GM19438 (cell line): ENCODE results near the gene TMC1.
"Not testable (repeated sequence)": the region's sequence is repeated elsewhere in the genome, so short reads cannot be mapped to it uniquely, and the experiment has no call there.

Source experiments
- ATAC-seq: cut with Tn5 transposase; IDR thresholded peaks from one replicate; pipeline ENCODE4 v1.9.1; 2021; ENCODE audit warnings: low read depth; ENCODE audit not compliant: unreplicated experiment

The TMC1 gene

DNA sequence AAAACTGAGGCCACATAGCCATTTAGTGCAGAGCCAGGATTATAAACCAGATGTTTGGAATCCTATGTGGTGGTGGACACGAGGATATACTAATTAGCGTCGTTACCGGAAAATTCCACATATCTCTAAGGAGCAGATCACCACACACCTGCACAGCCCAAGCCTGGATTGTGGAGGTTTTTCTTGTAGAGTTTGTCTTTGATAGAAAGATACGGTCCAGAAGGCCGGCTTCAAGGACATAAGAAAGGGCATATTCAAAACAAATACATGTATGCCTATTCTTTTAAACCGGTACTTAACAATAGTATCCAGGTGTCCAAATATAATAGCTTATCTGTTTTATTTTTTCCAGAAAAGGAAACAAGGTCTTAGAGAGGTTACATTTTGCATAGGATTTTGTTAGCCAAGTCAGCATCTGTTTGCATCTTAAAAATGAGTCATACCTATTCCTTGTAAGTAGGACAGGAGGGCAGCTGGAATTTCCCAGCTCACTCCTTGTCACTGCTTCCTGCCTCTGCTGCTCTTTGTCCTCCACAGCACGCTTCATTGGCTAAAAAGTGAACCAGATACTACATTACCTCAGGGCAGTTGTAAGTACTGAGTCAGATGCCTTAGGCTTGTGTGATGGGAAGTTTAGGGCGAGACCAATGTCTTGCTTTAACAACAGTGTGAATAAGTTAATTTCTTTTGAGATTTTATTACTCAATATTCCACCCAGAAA lies 3.6 kb downstream of the TMC1 start:
- no peak for ATAC-seq

DNA sequence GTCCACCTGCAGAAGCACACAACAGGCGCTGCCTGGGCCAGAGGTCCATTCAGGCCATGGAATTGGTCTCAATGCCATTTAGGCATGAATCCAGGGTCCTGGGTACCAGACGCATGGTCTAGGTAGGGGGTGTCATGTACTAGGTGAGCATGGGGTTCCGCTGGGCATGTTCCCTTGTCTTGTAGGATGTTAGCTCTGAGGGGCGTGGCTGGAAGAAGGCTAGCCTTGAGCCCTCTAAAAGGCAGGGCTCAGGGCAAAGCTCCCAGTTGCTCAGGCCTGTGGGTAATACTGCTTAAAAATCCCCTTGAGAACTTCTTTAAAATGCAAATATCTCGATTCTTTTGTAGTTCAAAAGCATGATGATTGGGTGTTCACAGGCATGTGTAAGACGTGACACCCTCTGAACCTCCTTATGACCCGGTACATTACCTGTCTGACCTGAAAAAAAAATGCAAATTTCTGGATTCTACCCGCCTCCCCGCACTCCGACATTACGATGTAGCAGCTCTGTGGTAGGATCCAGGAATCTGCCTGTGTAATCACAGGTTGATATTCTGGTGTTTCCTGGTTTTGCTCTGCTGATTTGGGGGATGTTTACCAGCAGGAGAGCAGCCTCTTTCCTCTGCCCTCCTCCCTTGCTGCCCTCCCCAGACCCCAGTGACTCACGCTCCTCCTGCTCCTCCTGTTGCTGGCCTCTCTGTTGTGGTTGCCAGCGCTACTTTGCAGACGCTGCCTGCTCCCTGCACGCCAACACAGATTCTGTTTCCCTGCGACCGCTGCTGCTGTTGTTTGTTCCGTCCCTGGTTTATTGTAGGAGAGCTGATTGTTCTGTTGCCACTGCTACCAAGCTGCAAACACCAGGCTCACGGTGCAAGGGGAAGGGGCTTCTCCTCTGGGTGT lies 5.7 kb downstream of the TMC1 start:
- peak; percentile 69 for ATAC-seq

DNA sequence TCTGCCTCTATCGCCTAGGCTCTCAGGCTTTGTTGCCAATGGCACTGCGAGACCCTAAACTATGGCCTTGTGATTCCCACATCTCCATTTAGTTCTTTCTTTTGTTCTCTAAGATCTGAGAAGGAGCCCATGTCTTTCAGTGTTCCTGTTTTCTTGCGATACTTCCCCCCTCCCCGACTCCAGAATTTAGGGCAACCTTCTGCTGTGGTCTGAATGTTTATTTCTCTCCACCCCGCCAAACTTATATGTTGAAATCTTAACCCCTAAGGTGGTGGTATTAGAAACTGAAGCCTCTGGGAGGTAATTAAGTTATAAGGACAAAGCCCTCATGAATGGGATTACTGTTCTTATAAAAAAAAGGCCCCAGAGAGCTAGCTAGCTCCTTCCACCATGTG lies 6.4 kb downstream of the TMC1 start:
- no peak for ATAC-seq

DNA sequence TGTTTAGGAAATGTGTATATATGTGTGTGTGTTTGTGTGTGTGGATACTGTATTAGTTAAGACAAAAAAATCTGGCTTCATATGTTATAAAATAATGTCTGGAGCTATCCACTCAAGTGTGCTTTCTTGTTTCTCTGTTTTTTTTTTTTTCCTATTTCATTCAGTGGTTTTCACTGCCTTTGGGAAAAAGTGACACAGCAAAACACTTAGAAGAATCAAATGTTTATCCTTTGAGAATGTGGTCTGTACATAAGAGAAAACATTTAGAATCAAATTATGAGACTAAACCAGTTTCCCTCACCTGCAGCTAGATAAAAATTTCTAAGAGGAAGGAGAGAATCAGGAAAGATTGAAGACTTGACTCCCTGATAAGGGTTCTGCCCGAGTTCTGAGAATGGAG lies 8.1 kb downstream of the TMC1 start:
- ATAC-seq = no peak

DNA sequence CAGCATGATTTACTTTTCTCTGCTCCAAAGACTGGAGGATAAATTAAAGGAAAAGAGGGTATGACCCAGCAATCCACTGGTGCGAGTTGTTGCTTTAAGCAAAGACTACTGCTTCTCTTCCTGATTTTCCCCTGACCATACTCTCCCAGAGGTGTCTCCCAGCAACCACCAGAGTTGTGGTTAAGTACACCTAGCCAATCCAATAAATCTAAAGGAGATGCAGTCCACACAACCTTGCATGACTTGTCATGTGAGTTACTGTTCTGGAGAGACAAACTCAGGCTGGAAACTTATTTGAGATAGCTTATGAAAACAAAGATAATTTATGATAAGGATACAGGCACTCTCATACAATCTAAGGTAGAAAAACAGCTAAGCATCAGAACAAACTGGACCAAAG lies 11.9 kb downstream of the TMC1 start:
- ATAC-seq = no peak

DNA sequence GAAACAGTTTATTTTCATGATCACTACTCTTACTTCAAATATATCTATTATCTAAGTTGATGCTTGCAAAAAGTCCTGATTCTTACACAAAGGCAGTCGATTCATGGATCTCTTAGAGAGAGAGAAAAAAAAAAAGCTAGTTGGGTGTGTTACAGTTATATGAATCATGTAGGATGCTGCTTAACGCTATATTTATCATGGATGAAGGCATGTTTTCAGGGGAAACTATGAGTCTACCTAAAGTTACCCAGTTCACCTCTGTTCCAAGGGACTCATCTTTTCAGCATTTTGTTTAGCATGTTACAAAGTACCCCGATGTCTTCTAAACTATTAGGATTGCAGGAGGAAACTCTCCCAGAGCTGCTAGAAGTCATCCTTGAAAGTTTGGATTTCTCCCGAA lies 13.5 kb downstream of the TMC1 start:
- ATAC-seq = no peak

DNA sequence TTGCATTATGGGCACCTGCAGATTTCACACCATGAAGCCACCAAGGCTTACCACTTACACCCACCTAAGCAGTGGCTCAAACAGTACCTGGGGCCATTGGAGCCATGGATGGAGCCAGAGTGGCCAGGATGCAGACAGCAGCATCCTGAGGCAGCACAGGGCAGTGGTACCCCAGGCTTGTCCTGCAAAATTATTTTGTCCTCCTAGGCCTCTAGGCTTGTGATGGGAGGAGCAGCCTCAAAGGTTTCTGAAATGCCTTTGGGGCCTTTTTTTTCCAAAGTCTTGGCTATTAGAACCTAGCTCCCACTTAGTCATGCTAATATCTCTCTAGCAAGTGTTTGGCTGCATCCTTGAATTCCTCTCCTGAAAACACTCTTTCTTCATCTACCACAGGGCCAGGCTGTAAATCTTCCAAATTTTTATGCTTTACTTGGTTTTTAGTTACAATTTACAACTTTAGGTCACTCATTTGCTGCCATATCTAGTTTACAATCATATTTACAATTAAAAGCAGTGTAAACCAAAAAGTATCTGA lies 15.7 kb downstream of the TMC1 start:
- ATAC-seq = no peak

DNA sequence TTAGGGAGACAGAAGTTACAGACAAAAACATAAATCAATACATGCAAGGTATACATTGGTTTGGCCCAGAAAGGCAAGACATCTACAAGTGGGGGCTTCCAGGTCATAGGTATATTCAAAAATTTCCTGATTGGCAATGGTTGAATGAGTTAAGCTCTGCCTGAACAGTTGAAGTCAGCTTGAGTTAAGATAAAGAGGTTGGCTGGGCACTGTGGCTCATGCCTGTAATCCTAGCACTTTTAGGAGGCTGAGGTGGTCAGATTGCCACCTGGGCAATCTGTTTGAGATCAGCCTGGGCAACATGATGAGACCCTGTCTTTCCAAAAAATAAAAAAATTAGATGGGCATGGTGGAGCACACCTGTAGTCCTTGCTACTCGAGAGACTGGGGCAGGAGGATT lies 16.3 kb downstream of the TMC1 start:
- no peak for ATAC-seq

DNA sequence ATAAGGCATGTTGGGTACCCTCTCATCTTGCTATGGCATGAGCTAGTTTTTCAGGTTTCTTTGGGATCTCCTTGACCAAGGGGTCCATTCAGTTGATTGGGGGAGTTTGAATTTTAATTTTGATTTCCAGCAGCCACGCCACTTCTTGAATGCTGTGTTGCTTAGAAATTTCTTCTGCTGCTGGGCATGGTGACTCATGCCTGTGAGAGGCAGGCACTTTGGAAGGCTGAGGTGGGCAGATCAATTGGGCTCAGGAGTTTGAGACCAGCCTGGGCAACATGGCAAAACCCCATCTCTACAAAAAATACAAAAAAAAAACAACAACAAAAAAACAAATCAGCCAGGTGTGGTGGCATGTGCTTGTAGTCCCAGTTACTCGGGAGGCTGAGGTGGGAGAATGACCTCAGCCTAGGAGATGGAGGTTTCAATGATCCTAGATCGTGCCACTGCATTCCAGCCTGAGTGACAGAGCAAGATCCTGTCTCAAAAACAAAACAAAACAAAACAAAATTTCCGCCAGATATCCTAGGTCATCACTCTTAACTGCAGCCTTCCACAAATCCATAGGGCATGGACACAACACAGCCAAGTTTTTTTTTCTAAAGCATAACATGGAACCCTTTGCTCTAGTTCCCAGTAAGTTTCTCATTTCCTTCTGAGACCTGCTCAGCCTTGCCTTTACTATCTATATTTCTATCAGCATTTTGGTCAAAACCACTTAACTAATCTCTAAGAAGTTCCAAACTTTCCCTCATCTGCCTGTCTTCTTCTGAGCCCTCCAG lies 17.7 kb downstream of the TMC1 start:
- ATAC-seq = no peak

DNA sequence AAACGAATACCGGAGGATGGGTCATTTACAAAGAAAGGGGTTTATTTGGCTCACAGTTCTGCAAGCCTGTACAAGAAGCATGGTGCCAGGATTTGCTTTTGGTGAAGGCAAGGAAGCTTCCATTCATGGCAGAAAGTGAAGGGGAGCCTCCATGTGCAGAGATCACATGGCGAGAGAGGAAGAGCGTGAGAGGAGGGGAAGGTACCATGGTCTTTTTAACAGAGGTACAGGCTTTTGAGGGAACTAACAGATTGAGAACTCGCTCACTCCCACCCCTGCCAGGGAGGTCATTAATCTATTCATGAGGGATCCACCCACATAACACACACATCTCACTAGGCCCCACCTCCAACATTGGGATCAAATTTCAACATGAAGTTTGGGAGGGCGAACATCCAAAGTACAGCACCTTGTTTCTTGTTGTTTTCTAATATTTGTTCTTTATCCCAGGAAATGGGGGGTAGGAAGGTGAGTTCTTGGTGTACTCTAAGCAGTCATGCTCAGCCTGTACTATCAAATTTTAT lies 18.5 kb downstream of the TMC1 start:
- ATAC-seq = no peak

DNA sequence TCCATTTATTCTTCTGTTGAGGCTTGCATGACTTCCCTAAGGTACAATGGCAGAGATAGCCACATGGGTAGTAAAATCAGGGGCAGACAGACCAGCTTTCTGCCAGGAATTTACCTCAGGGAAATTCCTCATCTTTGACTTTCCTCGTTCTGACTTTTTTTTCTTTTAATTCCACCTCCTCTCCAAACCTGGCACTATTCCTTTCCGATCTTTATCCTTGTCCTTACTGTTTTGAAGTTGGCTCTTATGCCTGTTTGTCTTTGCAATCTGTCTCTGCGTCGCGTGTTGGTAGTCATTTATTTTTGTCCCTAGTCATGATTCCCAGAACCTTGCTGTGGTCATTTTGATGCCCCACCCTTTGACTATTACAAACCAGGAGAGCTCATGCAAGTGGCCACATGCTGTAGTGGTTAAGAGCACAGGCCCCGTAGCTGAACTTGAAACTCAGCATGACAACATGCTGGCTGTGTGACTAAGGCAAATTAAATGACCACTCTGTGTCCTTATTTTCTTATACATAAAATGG lies 19.0 kb downstream of the TMC1 start:
- ATAC-seq = no peak

DNA sequence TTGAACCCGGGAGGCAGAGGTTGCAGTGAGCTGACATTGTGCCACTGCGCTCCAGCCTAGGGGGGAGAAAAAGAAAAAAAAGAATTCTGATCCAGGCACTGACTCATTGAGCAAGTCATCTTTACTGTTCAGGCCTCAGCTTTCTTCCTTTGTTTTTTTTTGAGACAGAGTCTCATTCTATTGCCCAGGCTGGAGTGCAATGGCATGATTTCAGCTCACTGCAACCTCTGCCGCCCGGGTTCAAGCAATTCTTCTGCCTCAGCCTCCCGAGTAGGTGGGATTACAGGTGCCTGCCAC lies 21.1 kb downstream of the TMC1 start:
- ATAC-seq = not testable (repeated sequence)

DNA sequence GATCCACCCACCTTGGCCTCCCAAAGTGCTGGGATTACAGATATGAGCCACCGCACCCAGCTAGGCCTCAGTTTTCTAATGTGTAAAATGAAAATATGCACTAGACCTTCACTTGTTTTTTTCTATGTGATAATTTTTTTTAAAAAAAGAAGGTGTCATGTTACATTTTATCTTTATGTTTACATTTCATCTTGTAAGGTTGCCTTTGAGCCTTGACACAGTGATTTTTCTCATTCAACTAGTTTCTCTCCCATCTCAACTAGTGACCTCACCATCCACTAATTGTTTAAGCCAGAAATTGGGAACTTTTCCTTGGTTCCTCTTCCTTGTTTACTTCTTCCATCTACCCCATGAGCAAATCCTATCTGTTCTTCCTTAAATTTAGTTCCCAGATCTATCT lies 21.5 kb downstream of the TMC1 start:
- ATAC-seq = no peak

DNA sequence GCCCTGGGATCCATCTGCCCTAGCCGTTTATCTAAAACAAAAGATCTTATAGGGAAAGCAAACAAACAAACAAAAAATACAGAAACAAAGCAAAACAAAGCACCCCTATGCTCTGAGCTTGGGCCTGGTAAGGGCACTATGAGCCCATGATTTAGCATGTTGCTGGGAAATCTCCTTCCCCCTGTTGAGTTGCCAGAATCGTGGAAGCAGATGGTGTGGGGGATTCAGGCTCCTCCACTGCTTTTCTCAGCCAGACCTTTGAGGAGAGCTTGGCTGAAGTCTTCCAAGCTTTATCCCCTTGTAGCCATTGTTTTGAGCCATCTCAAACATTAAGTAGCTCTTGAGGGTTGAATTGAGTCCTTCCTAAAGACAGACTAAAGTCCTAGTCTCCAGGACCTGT lies 29.9 kb downstream of the TMC1 start:
- no peak for ATAC-seq

DNA sequence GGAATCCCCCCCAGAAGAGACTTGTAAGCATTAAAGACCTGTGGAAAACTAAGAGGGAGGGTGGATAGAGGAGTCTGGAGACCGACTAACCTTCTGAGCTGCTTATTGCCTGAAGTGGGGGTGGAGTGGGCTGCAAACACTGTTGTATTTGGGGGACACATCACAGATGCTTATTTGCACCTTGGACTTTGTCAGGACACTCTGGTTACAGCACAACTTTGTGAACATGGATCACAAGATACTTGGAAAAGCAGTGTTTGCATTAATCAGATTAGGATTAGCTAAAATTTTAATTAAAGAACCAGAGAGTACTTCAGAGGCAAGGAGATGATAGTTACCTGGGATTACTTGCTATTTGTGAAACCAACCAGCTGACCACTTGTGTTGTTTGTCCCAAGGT lies 30.9 kb downstream of the TMC1 start:
- ATAC-seq = no peak

DNA sequence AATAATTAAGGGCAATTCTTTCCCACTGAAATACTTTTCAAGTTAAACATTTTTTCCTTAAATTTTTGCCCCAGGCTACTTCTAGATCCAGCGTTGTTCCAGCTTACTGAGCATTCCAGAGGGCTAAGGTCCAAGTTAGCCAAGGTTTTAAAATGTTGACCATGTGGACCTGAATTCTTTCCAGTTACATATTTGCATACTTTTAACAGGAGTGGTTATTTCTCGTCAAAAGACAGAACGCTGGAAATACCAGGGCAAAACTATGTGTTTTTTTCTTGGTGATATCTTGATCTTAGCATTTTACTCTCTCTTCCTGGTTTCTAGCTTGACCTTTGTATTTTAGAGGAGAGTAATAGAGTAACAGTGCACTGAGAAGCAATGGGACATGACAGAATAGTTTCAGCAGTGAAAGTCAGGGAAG lies 32.8 kb downstream of the TMC1 start:
- ATAC-seq = no peak

DNA sequence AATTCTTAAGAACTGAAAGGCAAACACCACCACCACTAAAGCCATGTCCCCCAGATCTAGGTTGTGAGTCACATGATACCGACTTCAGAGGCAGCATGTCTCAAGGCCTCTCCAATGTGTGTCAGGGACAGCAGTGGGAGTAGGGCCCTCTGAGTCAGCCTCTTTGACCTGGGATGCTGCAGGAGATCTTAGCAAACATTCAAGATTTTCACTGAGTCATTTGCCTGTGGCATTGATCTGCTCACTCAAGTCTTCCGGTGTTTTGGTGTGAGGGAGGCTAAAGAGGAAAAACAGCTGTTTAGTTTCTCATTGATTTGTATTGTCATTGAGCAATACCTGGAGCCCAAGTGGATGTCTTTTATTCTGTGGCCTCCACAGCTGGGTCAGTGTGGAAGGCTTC lies 36.1 kb downstream of the TMC1 start:
- no peak for ATAC-seq

DNA sequence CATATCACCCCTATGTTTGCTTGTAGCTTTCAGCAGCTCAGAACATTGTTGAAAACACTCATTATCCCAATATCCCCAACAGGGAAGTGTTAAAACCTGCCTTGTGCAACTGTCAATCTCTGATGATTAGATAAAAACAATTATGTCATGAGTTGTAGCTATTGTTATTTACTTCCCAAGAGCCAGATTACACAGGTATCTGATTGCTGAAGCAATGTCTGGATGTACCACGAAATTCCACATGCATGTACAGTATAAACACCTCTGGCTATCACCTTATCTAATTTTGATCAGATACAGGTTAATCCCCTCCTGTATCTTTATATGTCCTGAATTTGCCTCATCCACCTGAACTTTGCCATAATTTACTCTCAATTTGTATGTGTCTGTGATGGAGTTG lies 38.7 kb downstream of the TMC1 start:
- ATAC-seq = no peak

DNA sequence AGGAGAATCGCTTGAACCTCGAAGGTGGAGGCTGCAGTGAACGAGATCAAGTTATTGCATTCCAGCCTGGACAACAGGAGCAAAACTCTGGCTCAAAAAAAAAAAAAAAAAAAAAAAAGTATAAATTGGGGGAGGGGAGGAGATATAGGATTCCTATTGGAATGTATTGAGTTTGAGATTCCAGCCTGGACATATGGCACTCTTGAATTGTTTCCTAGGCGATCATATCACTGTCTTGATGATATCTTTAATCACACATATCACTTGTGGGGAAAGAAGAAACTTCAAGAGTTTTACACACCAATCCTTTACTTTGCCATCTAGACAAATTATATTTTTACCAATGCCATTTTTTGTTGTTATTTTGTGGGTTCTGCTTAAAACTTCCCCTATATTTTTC lies 42.4 kb downstream of the TMC1 start:
- ATAC-seq = no peak

DNA sequence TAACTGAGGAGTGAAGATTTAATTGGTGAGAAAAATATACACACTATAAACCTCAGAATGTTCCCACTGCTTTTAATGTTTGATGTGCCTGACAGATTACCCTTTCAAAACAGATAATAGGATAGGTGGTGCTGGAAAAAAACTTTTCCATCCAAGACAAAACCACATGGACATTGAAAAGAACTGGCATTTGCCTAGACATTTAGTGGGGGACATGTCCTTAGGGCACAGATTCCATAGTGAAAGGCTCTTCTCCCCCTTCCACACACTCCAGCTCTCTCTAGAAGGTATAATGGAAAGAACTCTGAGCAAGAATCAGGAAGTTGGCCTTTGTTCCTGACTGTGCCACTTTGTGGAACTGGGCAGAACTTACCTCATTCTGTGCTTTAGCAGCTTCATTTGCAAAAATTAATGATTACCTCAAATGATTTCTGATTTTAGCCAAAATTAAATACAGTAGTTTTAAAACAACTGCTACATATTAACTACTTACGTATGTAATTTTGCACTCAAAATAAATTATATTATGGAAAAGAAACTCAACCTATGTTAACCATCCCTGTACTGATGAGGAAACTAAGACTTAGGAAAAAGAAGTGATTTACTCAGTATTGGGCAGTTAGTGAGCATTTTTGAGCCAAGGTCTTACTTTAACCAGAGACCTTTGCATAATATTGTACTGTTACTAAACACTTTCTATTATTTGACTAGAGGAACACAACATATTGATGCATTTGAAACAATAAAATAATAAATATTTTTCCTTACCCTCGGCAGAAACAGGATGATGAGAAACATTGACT lies 43.3 kb downstream of the TMC1 start:
- no peak for ATAC-seq
